Endothelial cell of umbilical vein (primary cell): ENCODE measurements around the gene WWC1. TPM values are rescaled to one million over a fixed set of nuclear protein-coding genes. Genes with fewer than 3 reads are reported as not detected.

Source experiments
- BruUV-seq: library from RNA; stranded (reverse); fragments of 400-500 nt; replicated peaks from 2 replicates; lab custom pipeline; 2021; lab: Mats Ljungman, UMichigan
- CTCF ChIA-PET: fragments of 300-600, 350-600 bp; sonication (Branson Sonifier 250); formaldehyde crosslinking; loops from one replicate; lab custom pipeline; 2021; ENCODE audit warnings: antibody characterized with exemption, inconsistent platforms; lab: Charles Lee
- POLR2A ChIA-PET: fragments of 300-600, 350-600 bp; sonication (Branson Sonifier 250); formaldehyde crosslinking; loops from one replicate; lab custom pipeline; 2021; ENCODE audit warnings: antibody characterized with exemption, inconsistent platforms; lab: Charles Lee
- DNase-seq: peaks from one replicate; pipeline ENCODE4 v3.0.0-alpha.2; 2011; ENCODE audit warnings: low read depth, low spot score
- FAIRE-seq: peaks from 2 replicates; lab custom pipeline; 2011; peaks lifted over from hg19 to GRCh38; lab: Jason Lieb, UNC
- H2AFZ ChIP-seq: 2 replicates; pipeline ENCODE4 v1.6.0; 2012; ENCODE audit warnings: low read depth, low read length, control low read depth, inconsistent platforms
- H3K27ac ChIP-seq: 2 replicates; pipeline ENCODE4 v1.5.1; 2011; ENCODE audit warnings: low read depth, mild to moderate bottlenecking, control low read depth, low read length, moderate library complexity; ENCODE audit not compliant: insufficient read depth
- H3K27me3 ChIP-seq, 2 experiments: 2 replicates each; pipeline versions ENCODE4 v1.6.0 to v1.6.1; 2011; ENCODE audit warnings: low read length in 2 of 2, mixed read lengths in 1 of 2; ENCODE audit not compliant: control insufficient read depth in 2 of 2, insufficient read depth in 2 of 2
- H3K36me3 ChIP-seq, 2 experiments: 2 replicates in 1 of 2; 3 replicates in 1 of 2; pipeline ENCODE4 v1.5.1; 2011; ENCODE audit warnings: low read length in 2 of 2, mild to moderate bottlenecking in 1 of 2, moderate library complexity in 1 of 2; ENCODE audit not compliant: control insufficient read depth in 2 of 2, insufficient read depth in 2 of 2; ENCODE audit errors: extremely low read depth in 1 of 2
- H3K4me1 ChIP-seq: 3 replicates; pipeline ENCODE4 v1.5.1; 2011; ENCODE audit warnings: mild to moderate bottlenecking, low read length; ENCODE audit not compliant: control insufficient read depth, insufficient read depth; ENCODE audit errors: extremely low read depth
- H3K4me2 ChIP-seq: 2 replicates; pipeline ENCODE4 v1.6.1; 2011; ENCODE audit warnings: low read length, control low read depth, mixed read lengths; ENCODE audit not compliant: insufficient read depth
- H3K4me3 ChIP-seq, 3 experiments: fragments of 200-600 bp in 1 of 3; sonication (generic), shearing (Covaris generic) in 1 of 3; replicated peaks in 1 of 3; 2 replicates each; pipeline ENCODE4 v1.5.1; 2011 to 2016; ENCODE audit warnings: control low read depth in 3 of 3, low read length in 3 of 3, mild to moderate bottlenecking in 2 of 3, inconsistent platforms in 1 of 3, low read depth in 1 of 3, moderate library complexity in 1 of 3; ENCODE audit not compliant: insufficient read depth in 1 of 3
- H3K79me2 ChIP-seq: 2 replicates; pipeline ENCODE4 v1.6.0; 2012; ENCODE audit warnings: low read length, inconsistent platforms; ENCODE audit not compliant: control insufficient read depth, insufficient read depth
- H3K9ac ChIP-seq: replicated peaks from 2 replicates; pipeline ENCODE3; 2011; ENCODE audit warnings: low read length, control low read depth; ENCODE audit not compliant: insufficient read depth; ENCODE audit errors: extremely low read depth
- H3K9me1 ChIP-seq: replicated peaks from 3 replicates; pipeline ENCODE4 v1.6.0; 2011; ENCODE audit warnings: mild to moderate bottlenecking, low read length; ENCODE audit not compliant: control insufficient read depth, insufficient read depth; ENCODE audit errors: extremely low read depth
- H3K9me3 ChIP-seq: replicated peaks from 2 replicates; pipeline ENCODE4 v1.5.1; 2012; ENCODE audit warnings: low read length, inconsistent platforms; ENCODE audit not compliant: control insufficient read depth, insufficient read depth
- H4K20me1 ChIP-seq: replicated peaks from 2 replicates; pipeline ENCODE3; 2011; ENCODE audit warnings: mild to moderate bottlenecking, low read length; ENCODE audit not compliant: control insufficient read depth, insufficient read depth; ENCODE audit errors: extremely low read depth
- CTCF ChIP-seq, 2 donors: IDR thresholded peaks; 1 replicate in 1 of 2; 2 replicates in 1 of 2; pipeline ENCODE4 v1.5.1; 2011; ENCODE audit warnings: low read length in 2 of 2, mild to moderate bottlenecking in 2 of 2, moderate library complexity in 2 of 2, control low read depth in 1 of 2, inconsistent platforms in 1 of 2, low read depth in 1 of 2; ENCODE audit not compliant: insufficient read depth in 1 of 2; ENCODE audit errors: extremely low read depth in 1 of 2
- EZH2 ChIP-seq: IDR thresholded peaks from 2 replicates; pipeline ENCODE4 v1.6.1; 2012; ENCODE audit warnings: borderline replicate concordance, low read depth, mild to moderate bottlenecking, moderate library complexity, low read length, inconsistent platforms; ENCODE audit not compliant: severe bottlenecking
- FOS ChIP-seq: IDR thresholded peaks from 2 replicates; pipeline ENCODE4 v1.6.1; 2011; ENCODE audit warnings: mild to moderate bottlenecking, low read length, moderate library complexity, borderline replicate concordance; ENCODE audit not compliant: insufficient read depth
- GATA2 ChIP-seq: IDR thresholded peaks from 2 replicates; pipeline ENCODE4 v1.7.0; 2011; ENCODE audit warnings: low read depth, mild to moderate bottlenecking, moderate library complexity, mixed read lengths, low read length; ENCODE audit not compliant: insufficient read length, insufficient read depth
- MAX ChIP-seq: IDR thresholded peaks from 2 replicates; pipeline ENCODE4 v1.6.1; 2011; ENCODE audit not compliant: insufficient read depth, insufficient read length
- MYC ChIP-seq: IDR thresholded peaks from one replicate; pipeline ENCODE4 v1.6.1; 2011; ENCODE audit warnings: mild to moderate bottlenecking, low read depth, low read length
- POLR2A ChIP-seq: IDR thresholded peaks from 2 replicates; pipeline ENCODE4 v1.6.1; 2012; ENCODE audit warnings: low read depth, mild to moderate bottlenecking, control low read depth, low read length
- POLR2AphosphoS5 ChIP-seq: IDR thresholded peaks from 2 replicates; pipeline ENCODE4 v1.6.1; 2012; ENCODE audit warnings: low read depth, mild to moderate bottlenecking, control low read depth, low read length, moderate library complexity; ENCODE audit not compliant: insufficient read depth
- dilution Hi-C: fragments of 300-500 bp; cut with MboI; formaldehyde crosslinking; loops from one replicate; pipeline ENCODE4 v1.15.0; 2019; ENCODE audit warnings: low sequenced_read_pairs; ENCODE audit not compliant: extremely low pct_ligation_motif_present
- intact Hi-C: fragments of 100-400 bp; cut with micrococcal nuclease; formaldehyde crosslinking; loops from one replicate; pipeline ENCODE4 v1.10.0; 2022
- polyA plus RNA-seq, 4 experiments: library from polyadenylated mRNA; depleted of rRNA in 3 of 4; stranded (reverse) in 3 of 4; unstranded in 1 of 4; fragments of >200 nt; gene quantifications; 2 replicates each; pipeline versions ENCODE4 v1.2.1 to v1.2.3, GENCODE V29; 2011 to 2012; ENCODE audit warnings: missing spikeins in 1 of 4
- total RNA-seq: library from RNA; stranded (reverse); gene quantifications from 2 replicates; pipeline ENCODE4 v1.2.3, GENCODE V29; 2021

Gene WWC1
- total and polyA plus RNA-seq, 2 donors (not counting 3 experiments of a cell fraction or from before 2014, with no cell fraction given) = 0.03 to 0.91 TPM

GRCh38 chr5:168298949-168299348 is 7.5 kb downstream of the WWC1 start:
- H3K36me3 ChIP-seq = no peaks in the 10 kb centered on the region
- H4K20me1 ChIP-seq = no peaks in the 10 kb centered on the region
- H3K27ac ChIP-seq = no peak overlapping the region
- no peaks in the 10 kb centered on the region for H3K9me3 ChIP-seq
- FAIRE-seq (no peak), DNase-seq (no peak)
- BruUV-seq = no TSS peak
- dilution Hi-C loops = no loop called here
- H3K4me3 ChIP-seq = no peak overlapping the region
- no peaks in the 10 kb centered on the region for H3K4me1 ChIP-seq
- H3K9me1 ChIP-seq = no peaks in the 10 kb centered on the region
- no peak overlapping the region for H3K4me2 ChIP-seq
- no peaks in the 10 kb centered on the region for H3K27me3 ChIP-seq
- no peak overlapping the region for H2AFZ ChIP-seq
- H3K79me2 ChIP-seq = no peaks in the 10 kb centered on the region
- ChIA-PET POLR2A (no interaction called here), CTCF (no interaction called here)
- TF ChIP-seq CTCF (IDR thresholded peaks at IDR 0.05; ENCODE audit: extremely low read depth in 1 of 2, insufficient read depth in 1 of 2, low read depth in 1 of 2, low read length in 2 of 2) (no peak), FOS (no peak), MYC (no peak), POLR2A (no peak), GATA2 (no peak), POLR2AphosphoS5 (no peak), EZH2 (no peak), MAX (no peak)
- no peak overlapping the region for H3K9ac ChIP-seq
- intact Hi-C loops = no loop called here
